Ovary (tissue), 9 donors: ENCODE data around the gene SLC50A1. TPM values are rescaled to one million over a fixed set of nuclear protein-coding genes. Genes with fewer than 3 reads are reported as not detected.

ENCODE experiments used
- DNase-seq, 5 donors: peaks; one replicate each; pipeline ENCODE4 v3.0.0-alpha.2; 2019 to 2020
- H3K27ac ChIP-seq, 2 donors: fragments of 200-600 bp; one replicate each; pipeline versions ENCODE4 v1.5.1 to v1.8.0; 2019 to 2022
- H3K27me3 ChIP-seq: fragments of 200-600 bp; one replicate; pipeline ENCODE4 v1.8.0; 2022
- H3K36me3 ChIP-seq: fragments of 200-600 bp; sonication (generic); one replicate; pipeline ENCODE4 v1.5.1; 2019
- H3K4me1 ChIP-seq: one replicate; pipeline ENCODE4 v1.8.1; 2013; ENCODE audit warnings: mild to moderate bottlenecking, moderate library complexity; ENCODE audit not compliant: insufficient read depth
- H3K4me3 ChIP-seq: fragments of 200-600 bp; sonication (generic); one replicate; pipeline ENCODE4 v1.5.1; 2017
- H3K9me3 ChIP-seq, 2 donors: fragments of 200-600 bp in 1 of 2; sonication (generic) in 1 of 2; one replicate each; pipeline versions ENCODE4 v1.5.1 to v1.8.1; 2013 to 2019; ENCODE audit warnings: mild to moderate bottlenecking in 1 of 2, moderate library complexity in 1 of 2
- CTCF ChIP-seq, 3 donors: fragments of 450-650 bp in 2 of 3; fragments of 200-600 bp in 1 of 3; IDR thresholded peaks; one replicate each; pipeline versions ENCODE4 v1.5.1 to v1.8.0; 2016 to 2022; ENCODE audit warnings: antibody characterized with exemption in 3 of 3, mild to moderate bottlenecking in 1 of 3
- EP300 ChIP-seq: sonication (generic); formaldehyde crosslinking; IDR thresholded peaks from one replicate; pipeline ENCODE4 v1.6.1; 2017; ENCODE audit warnings: antibody characterized with exemption
- POLR2A ChIP-seq: fragments of 450-650 bp; IDR thresholded peaks from one replicate; pipeline ENCODE4 v1.6.1; 2017; ENCODE audit warnings: antibody characterized with exemption, mild to moderate bottlenecking, moderate library complexity
- WGBS, 3 donors: extraction: QIAGEN DNeasy Blood & Tissue Kit in 1 of 3; methylation state at CpG; one replicate each; pipeline versions ENCODE4 v1.1.5 to v1.1.7; 2013 to 2017; 5-methylcytosine and 5-hydroxymethylcytosine counted together
- intact Hi-C, 4 donors: fragments of 100-400 bp; cut with DNase I; formaldehyde crosslinking; loops; one replicate each; pipeline versions ENCODE4 v1.11.0 to v1.15.1; 2022 to 2023
- polyA plus RNA-seq, 2 donors: library from polyadenylated mRNA; stranded (reverse); fragments of 200-250 nt in 1 of 2; fragments of 350-450 nt in 1 of 2; fragmentation: Illumina TruSeq in 1 of 2; extraction: RNeasy Lipid Tissue Mini Kit (QIAGEN cat#74804) in 1 of 2; gene quantifications; one replicate each; pipeline ENCODE4 v1.2.3, GENCODE V29; 2013 to 2014
- total RNA-seq, 7 donors: library from RNA; depleted of rRNA in 2 of 7; stranded (reverse); fragments of >200 nt in 2 of 7; fragmentation: NEBNext Ultra II Directional in 3 of 7; extraction: Animal tissue kit (Norgen Biotek cat#: 25700) in 3 of 7; gene quantifications; one replicate each; pipeline versions ENCODE4 v1.1.0 to v1.2.4, GENCODE V29; 2016 to 2023
- donor health status: DM: no; HTN: no; CAD: no; lungs with moderate emphysema.
- donor health status: DM: no; HTN: no; CAD: no.
- donor health status: Bipolar disorder and iron deficiency.
- donor health status: DM: yes; HTN: yes; CAD: no.
- donor health status: DM: no; HTN: no; CAD: no.
- donor health status: DM: yes; HTN: yes; CAD: no.

Gene SLC50A1
- total and polyA plus RNA-seq, 9 donors = 10.8 to 50.2 (median 19.7) TPM

- Histone ChIP-seq H3K9me3 (no peaks in the 10 kb centered on the region), H3K36me3 (no peaks in the 10 kb centered on the region), H3K4me3 (no peak overlapping the region), H3K27ac (no peak overlapping the region), H3K4me1 (peaks cover 8% of the 10 kb centered on the region), H3K27me3 (no peaks in the 10 kb centered on the region)
- TF ChIP-seq POLR2A = no peak
- no peak for TF ChIP-seq EP300
- TF ChIP-seq CTCF (IDR thresholded peaks at IDR 0.05) = peak; percentile 90 to 93 (median 92)
- DNase-seq = peak; percentile 70 to 87 (median 82)
- intact Hi-C loops = loop anchor here (2.0 to 5.0 kb wide), 3 partner anchors 36 to 77 kb away; partner anchors contain the start of gene EFNA1 (in 2 of the 4)
- 17 to 22% (median 18%) methylated on average over 29 of the region's 29 CpGs for WGBS, 3 donors
Measured at GRCh38 chr1:155091071-155092051, 44.3 kb upstream of the SLC50A1 start.

- Histone ChIP-seq H3K4me3 (no peak overlapping the region), H3K4me1 (peaks cover 8% of the 10 kb centered on the region), H3K27ac (no peak overlapping the region), H3K9me3 (no peaks in the 10 kb centered on the region), H3K27me3 (no peaks in the 10 kb centered on the region), H3K36me3 (no peaks in the 10 kb centered on the region)
- WGBS, 3 donors = 72 to 78% (median 74%) methylated on average over 6 of the region's 6 CpGs
- intact Hi-C loops = loop anchor here (2.0 to 5.0 kb wide), 3 partner anchors 35 to 77 kb away; partner anchors contain the start of gene EFNA1 (in 2 of the 4)
- no peak for DNase-seq
- no peak for TF ChIP-seq POLR2A
- no peak for TF ChIP-seq EP300
- no peak for TF ChIP-seq CTCF (IDR thresholded peaks at IDR 0.05)
Measured at GRCh38 chr1:155092131-155092530, 43.5 kb upstream of the SLC50A1 start.

- 81 to 89% (median 88%) methylated on average over 12 of the region's 12 CpGs for WGBS, 3 donors
- intact Hi-C loops = loop anchor here (2.0 to 5.0 kb wide), 3 partner anchors 35 to 76 kb away; partner anchors contain the start of gene EFNA1 (in 2 of the 4)
- no peak overlapping the region for H3K4me3 ChIP-seq
- H3K4me1 ChIP-seq = peaks cover 8% of the 10 kb centered on the region
- H3K36me3 ChIP-seq = no peaks in the 10 kb centered on the region
- H3K9me3 ChIP-seq = no peaks in the 10 kb centered on the region
- TF ChIP-seq EP300 = no peak
- TF ChIP-seq POLR2A = no peak
- TF ChIP-seq CTCF (IDR thresholded peaks at IDR 0.05) = no peak
- H3K27ac ChIP-seq = no peak overlapping the region
- DNase-seq = no peak
- no peaks in the 10 kb centered on the region for H3K27me3 ChIP-seq
Measured at GRCh38 chr1:155092641-155093040, 43.0 kb upstream of the SLC50A1 start.

GRCh38 chr1:155093911-155094621 lies 41.6 kb upstream of the SLC50A1 start:
- TF ChIP-seq EP300 = no peak
- TF ChIP-seq CTCF (IDR thresholded peaks at IDR 0.05) = peak in 1 of 3 donors; percentile 35
- Histone ChIP-seq H3K9me3 (no peaks in the 10 kb centered on the region), H3K4me3 (no peak overlapping the region), H3K27ac (peak overlapping the region; percentile 24 to 34), H3K36me3 (no peaks in the 10 kb centered on the region), H3K4me1 (peaks cover 8% of the 10 kb centered on the region), H3K27me3 (no peaks in the 10 kb centered on the region)
- intact Hi-C loops = loop anchor here (2.0 to 5.0 kb wide), 3 partner anchors 33 to 75 kb away; partner anchors contain the start of gene EFNA1 (in 2 of the 4)
- 2 to 7% (median 3%) methylated on average over 13 of the region's 13 CpGs for WGBS, 3 donors
- peak; percentile 62 to 74 (median 70) for DNase-seq
